Endometrial microvascular endothelial cells (primary cell): Measurements from ENCODE around the gene C11orf86. TPM values are rescaled to one million over a fixed set of nuclear protein-coding genes. Genes with fewer than 3 reads are reported as not detected.

ENCODE experiments used
- in situ Hi-C: cut with HindIII; loops from 2 replicates; pipeline ENCODE4 v1.10.0; 2017; ENCODE audit warnings: low sequenced_read_pairs, low pct_unique_long_range_greater_than_20kb; ENCODE audit errors: inconsistent ontology term
- total RNA-seq: library from RNA; depleted of rRNA; stranded (reverse); fragments of >200 nt; gene quantifications from one replicate; pipeline ENCODE4 v1.2.3, GENCODE V29; 2015; ENCODE audit errors: inconsistent ontology term

Gene C11orf86
- total RNA-seq, 1 donor from 2014 or later: not detected

DNA sequence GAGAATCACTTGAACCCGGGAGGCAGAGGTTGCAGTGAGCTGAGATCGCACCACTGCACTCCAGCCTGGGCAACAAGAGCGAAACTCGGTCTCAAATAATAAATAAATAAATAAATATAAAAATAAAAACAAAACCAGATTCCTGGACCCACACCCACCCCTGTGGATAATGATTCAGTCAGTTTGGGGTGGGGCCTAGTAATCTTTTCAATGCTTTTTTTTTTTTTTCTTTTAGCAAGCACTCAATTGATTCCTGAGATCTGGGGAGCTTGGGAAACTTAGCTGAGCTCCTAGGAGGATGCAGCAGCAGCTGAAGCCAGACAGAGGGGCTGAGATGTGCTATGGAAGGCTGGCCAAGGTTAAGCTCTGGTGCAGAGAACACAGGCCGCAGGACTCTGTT lies 12.3 kb upstream of the C11orf86 start:
- in situ Hi-C loops: no loop called here

DNA sequence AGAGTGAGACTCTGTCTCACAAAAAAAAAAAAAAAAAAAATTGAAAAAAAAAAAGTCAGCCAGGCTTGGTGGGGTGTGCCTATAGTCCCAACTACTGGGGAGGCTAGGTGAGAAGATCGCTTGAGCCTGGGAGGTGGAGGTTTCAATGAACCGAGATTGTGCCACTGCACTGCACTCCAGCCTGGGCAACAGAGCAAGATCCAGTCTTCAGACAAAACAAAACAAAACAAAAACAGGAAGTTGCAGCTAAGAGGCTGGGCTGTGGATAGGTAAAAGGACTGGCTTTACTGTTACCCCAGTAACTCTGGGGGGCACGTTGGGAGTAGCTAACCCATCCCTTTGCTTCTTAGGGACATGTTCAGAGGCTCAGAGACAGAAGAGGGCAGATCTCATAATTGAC lies 10.6 kb upstream of the C11orf86 start:
- in situ Hi-C loops: no loop called here

DNA sequence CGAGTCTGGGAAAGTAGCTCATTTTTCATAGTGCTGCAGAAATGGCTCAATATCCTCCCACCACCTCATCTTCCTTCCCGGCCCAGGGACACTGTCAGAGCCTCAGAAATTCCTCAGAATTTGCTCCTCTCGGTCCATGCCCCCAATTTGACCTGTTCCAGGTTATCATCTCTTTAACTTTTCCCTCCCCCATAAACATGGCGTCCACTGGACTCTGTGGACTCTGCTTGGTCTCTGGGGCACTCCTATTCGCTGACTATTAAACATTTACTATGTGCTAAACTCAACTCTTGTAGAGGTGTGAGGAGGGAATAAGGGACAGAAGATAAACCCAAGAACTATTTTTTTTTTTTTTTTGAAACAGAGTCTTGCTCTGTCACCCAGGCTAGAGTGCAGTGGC lies 8.8 kb upstream of the C11orf86 start:
- in situ Hi-C loops: no loop called here

- in situ Hi-C loops: no loop called here
These were observed 7.3 kb upstream of the C11orf86 start for GRCh38 chr11:66967670-66968425.

DNA sequence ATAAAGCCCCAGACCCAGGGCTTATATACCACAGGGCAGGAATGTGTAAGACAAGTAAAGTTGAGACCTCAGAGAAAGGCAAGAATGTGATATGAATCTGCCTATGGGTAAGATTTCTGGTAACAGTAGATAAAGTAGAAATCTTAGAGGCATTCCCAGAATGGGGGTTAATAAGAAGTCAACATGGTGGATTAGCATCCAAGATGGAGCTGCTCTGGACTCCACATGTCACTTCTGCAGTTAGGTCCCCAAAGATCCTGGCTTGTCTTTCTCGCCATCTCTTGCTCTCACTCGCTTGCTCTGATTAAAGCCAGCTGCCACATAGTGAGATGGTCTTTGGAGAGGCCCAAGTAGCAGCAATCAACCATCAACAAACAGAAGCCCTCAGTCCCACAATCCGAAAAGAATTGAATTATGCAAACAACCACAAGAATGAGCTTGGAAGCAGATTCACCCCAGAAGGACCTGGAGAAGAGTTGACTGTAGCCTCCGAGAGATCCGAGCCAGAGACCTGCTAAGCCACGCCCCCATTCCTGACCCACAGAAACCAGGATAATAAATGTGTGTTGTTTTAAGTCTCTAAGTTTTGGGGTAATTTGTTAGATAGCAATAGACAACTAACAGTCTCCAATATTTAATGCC lies 5.4 kb upstream of the C11orf86 start:
- in situ Hi-C loops: no loop called here

- in situ Hi-C loops: no loop called here
These were observed 4.7 kb upstream of the C11orf86 start for GRCh38 chr11:66970371-66970806.

GRCh38 chr11:66970807-66971442 lies 4.2 kb upstream of the C11orf86 start:
- in situ Hi-C loops: no loop called here

DNA sequence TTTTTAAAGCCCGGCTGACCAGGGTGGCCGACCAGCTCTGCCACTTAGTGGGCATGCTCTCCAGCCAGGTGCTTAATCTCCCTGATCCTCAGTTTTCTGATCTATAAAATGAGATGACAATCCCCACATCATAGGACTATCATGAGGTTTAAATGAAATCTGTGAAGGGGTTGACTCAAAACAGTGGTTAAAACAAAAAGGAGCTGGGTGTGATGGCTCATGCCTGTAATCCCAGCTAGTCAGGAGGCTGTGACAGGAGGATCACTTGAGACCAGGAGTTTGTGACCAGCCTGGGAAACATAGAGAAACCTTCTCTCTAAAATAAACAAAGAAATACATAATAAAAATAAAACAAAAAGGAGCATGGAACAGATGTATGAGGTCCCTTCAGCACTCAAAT lies 3.6 kb upstream of the C11orf86 start:
- in situ Hi-C loops: no loop called here

- in situ Hi-C loops: no loop called here
These were observed 1.0 kb upstream of the C11orf86 start for GRCh38 chr11:66973956-66974580.

GRCh38 chr11:66975405-66976027 lies 412 bp downstream of the C11orf86 start:
- in situ Hi-C loops: no loop called here

DNA sequence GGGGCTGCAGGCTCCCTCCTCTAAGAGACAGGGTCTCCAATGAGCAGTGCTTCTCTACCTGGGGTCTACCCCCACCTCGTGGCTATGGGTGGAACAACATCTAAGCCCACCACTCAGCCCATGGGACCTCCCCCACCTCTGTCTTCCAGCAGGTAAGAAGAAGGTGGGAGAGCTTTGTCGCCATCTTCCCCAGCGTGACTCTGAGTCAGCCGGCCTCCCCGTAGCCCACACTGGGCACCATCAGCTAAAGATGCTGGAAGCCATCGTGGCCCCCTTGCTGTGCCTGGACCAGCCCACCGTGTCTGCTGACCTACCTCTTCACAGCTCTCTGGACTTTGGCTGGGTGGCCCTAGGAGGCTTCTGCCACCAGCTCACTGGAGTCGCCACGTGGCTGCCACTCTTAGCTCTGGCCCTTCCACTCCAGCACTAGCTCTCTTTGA lies 944 bp downstream of the C11orf86 start:
- in situ Hi-C loops: no loop called here

- in situ Hi-C loops: no loop called here
These were observed 1.8 kb downstream of the C11orf86 start for GRCh38 chr11:66976925-66977324.

DNA sequence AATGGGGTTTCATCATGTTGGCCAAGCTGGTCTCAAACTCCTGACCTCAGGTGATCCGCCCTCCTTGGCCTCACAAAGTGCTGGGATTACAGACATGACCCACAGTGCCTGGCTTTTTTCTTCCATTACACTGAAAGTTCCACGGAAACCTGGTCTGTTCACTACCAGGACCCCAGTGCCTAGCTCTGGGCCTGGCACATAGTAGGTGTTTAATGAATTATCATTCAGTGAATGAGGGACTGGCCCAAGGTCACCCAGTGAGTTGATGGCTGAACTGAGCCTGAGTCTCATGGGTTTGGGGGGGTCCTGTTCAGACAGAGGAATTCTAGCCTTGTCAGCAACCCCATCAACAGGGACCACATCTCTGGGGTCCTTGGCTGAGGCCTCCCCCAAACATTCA lies 3.1 kb downstream of the C11orf86 start:
- in situ Hi-C loops: no loop called here

- in situ Hi-C loops: no loop called here
These were observed 3.6 kb downstream of the C11orf86 start for GRCh38 chr11:66978717-66979116.

GRCh38 chr11:66979336-66979980 lies 4.4 kb downstream of the C11orf86 start:
- in situ Hi-C loops: no loop called here

- in situ Hi-C loops: no loop called here
These were observed 7.0 kb downstream of the C11orf86 start for GRCh38 chr11:66981976-66982578.

DNA sequence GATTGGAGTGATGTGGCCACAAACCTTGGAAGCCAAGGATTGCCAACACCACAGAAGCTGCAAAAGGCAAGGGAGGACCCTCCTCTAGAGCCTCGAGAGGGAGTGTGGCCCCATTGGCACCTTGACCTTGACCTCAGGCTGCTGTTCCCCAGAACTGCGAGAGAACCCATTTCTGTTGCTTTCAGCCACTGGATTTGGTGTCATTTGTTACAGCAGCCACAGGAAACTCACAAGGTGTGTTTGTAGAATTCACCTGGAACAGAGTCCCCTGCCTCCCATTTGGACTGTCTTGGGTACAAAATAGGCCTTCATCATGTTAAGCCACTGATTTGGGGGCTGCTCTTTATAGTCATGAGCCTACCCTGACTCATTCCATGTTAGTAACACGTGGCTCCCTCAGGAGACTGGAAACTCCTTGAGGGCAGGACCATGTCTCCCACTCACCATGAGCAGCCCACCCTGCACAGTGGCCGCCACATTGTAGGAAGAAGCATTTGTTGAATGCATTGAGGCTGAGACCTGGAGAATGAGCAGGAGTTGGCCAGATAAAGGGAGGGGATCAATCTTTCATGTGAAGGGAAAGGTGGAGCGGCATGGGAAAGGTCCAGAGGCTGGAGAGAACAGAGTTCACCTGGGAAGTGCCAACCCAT lies 8.3 kb downstream of the C11orf86 start:
- in situ Hi-C loops: no loop called here
